OCI-LY1 (cell line): Measurements from ENCODE around the gene LINC01488.

Experiments
- H2AFZ ChIP-seq: fragments of 200-600 bp; sonication (generic), shearing (Covaris generic); 2 replicates; pipeline ENCODE4 v1.6.0; 2014; ENCODE audit warnings: antibody characterized with exemption, mild to moderate bottlenecking, low read length
- H3F3A ChIP-seq: fragments of 200-600 bp; sonication (generic), shearing (Covaris generic); 2 replicates; pipeline ENCODE4 v1.6.0; 2014; ENCODE audit warnings: mild to moderate bottlenecking, antibody characterized with exemption, low read length, moderate library complexity; ENCODE audit not compliant: insufficient read depth
- H3K27ac ChIP-seq: fragments of 200-600 bp; sonication (generic); 2 replicates; pipeline ENCODE4 v1.5.1; 2014; ENCODE audit warnings: low read length, mixed run types, mild to moderate bottlenecking, low read depth; ENCODE audit not compliant: poor library complexity, severe bottlenecking
- H3K27me3 ChIP-seq: fragments of 200-600 bp; sonication (generic); 2 replicates; pipeline ENCODE4 v1.6.0; 2014; ENCODE audit warnings: antibody characterized with exemption, mild to moderate bottlenecking, low read length, moderate library complexity; ENCODE audit not compliant: insufficient read depth
- H3K36me3 ChIP-seq: fragments of 200-600 bp; sonication (generic); 2 replicates; pipeline ENCODE4 v1.6.1; 2014; ENCODE audit warnings: mild to moderate bottlenecking, antibody characterized with exemption, low read length, moderate library complexity, mixed read lengths; ENCODE audit not compliant: insufficient read depth
- H3K4me1 ChIP-seq: fragments of 200-600 bp; sonication (generic); 2 replicates; pipeline ENCODE4 v1.5.1; 2014; ENCODE audit warnings: mild to moderate bottlenecking, low read length, moderate library complexity; ENCODE audit not compliant: insufficient read depth, severe bottlenecking
- H3K4me2 ChIP-seq: fragments of 200-600 bp; sonication (generic), shearing (Covaris generic); 2 replicates; pipeline ENCODE4 v1.6.1; 2014; ENCODE audit warnings: low read length
- H3K4me3 ChIP-seq: fragments of 200-600 bp; sonication (generic); 2 replicates; pipeline ENCODE4 v1.5.1; 2014; ENCODE audit warnings: low read length, low read depth, mild to moderate bottlenecking, mixed read lengths; ENCODE audit not compliant: poor library complexity, severe bottlenecking
- H3K79me2 ChIP-seq: fragments of 200-600 bp; shearing (Covaris generic); 2 replicates; pipeline ENCODE4 v1.6.1; 2016; ENCODE audit warnings: mixed run types, low read length, mixed read lengths; ENCODE audit not compliant: insufficient read depth
- H3K9ac ChIP-seq: fragments of 200-600 bp; sonication (generic), shearing (Covaris generic); 2 replicates; pipeline ENCODE4 v1.6.1; 2014; ENCODE audit warnings: mild to moderate bottlenecking, low read length, mixed read lengths
- H3K9me2 ChIP-seq: fragments of 200-600 bp; sonication (generic), shearing (Covaris generic); 2 replicates; pipeline ENCODE4 v1.6.1; 2014; ENCODE audit warnings: low read depth, mild to moderate bottlenecking, low read length, mixed read lengths
- H3K9me3 ChIP-seq: fragments of 200-600 bp; shearing (Covaris generic); 2 replicates; pipeline ENCODE4 v1.6.1; 2014; ENCODE audit warnings: low read length, mixed read lengths
- H4K20me1 ChIP-seq: fragments of 200-600 bp; sonication (generic), shearing (Covaris generic); 2 replicates; pipeline ENCODE4 v1.6.0; 2016; ENCODE audit warnings: mild to moderate bottlenecking, low read length; ENCODE audit not compliant: insufficient read depth
- CTCF ChIP-seq: fragments of 200-600 bp; sonication (generic), shearing (Covaris generic); IDR thresholded peaks from 2 replicates; pipeline ENCODE4 v1.5.1; 2017; ENCODE audit warnings: mild to moderate bottlenecking, antibody characterized with exemption, low read length, moderate library complexity, mixed read lengths
- EZH2 ChIP-seq: fragments of 200-600 bp; sonication (generic), shearing (Covaris generic); IDR thresholded peaks from 2 replicates; pipeline ENCODE4 v1.8.0; 2017; ENCODE audit warnings: borderline replicate concordance, mixed run types, mild to moderate bottlenecking, antibody characterized with exemption, low read length, moderate library complexity, mixed read lengths

LINC01488 gene

GRCh38 chr11:69434471-69434931 lies 47.0 kb upstream of the LINC01488 start:
- Histone ChIP-seq H3K4me1 (no peaks in the 10 kb centered on the region), H3K79me2 (no peaks in the 10 kb centered on the region), H3K36me3 (no peaks in the 10 kb centered on the region), H3K9me2 (no peaks in the 10 kb centered on the region), H3F3A (no peaks in the 10 kb centered on the region), H4K20me1 (no peaks in the 10 kb centered on the region), H3K27ac (no peak overlapping the region), H2AFZ (no peak overlapping the region), H3K4me3 (no peak overlapping the region), H3K27me3 (no peaks in the 10 kb centered on the region), H3K9ac (no peak overlapping the region), H3K9me3 (no peaks in the 10 kb centered on the region), H3K4me2 (no peak overlapping the region)
- TF ChIP-seq EZH2 = no peak
- no peak for TF ChIP-seq CTCF

- Histone ChIP-seq H3K4me1 (no peaks in the 10 kb centered on the region), H3K36me3 (no peaks in the 10 kb centered on the region), H3F3A (no peaks in the 10 kb centered on the region), H4K20me1 (no peaks in the 10 kb centered on the region), H3K27me3 (no peaks in the 10 kb centered on the region), H3K9me2 (no peaks in the 10 kb centered on the region), H3K4me3 (no peak overlapping the region), H3K79me2 (no peaks in the 10 kb centered on the region), H3K9me3 (no peaks in the 10 kb centered on the region), H3K9ac (no peak overlapping the region), H3K27ac (no peak overlapping the region), H3K4me2 (no peak overlapping the region), H2AFZ (no peak overlapping the region)
- no peak for TF ChIP-seq EZH2
- no peak for TF ChIP-seq CTCF
Observed at GRCh38 chr11:69435161-69435986, 46.1 kb upstream of the LINC01488 start.

- Histone ChIP-seq H3K9me2 (no peaks in the 10 kb centered on the region), H3K36me3 (no peaks in the 10 kb centered on the region), H3K27me3 (no peaks in the 10 kb centered on the region), H3K4me2 (no peak overlapping the region), H2AFZ (no peak overlapping the region), H3K9me3 (no peaks in the 10 kb centered on the region), H3K4me3 (no peak overlapping the region), H3F3A (no peaks in the 10 kb centered on the region), H3K9ac (no peak overlapping the region), H3K4me1 (no peaks in the 10 kb centered on the region), H3K27ac (no peak overlapping the region), H3K79me2 (no peaks in the 10 kb centered on the region), H4K20me1 (no peaks in the 10 kb centered on the region)
- TF ChIP-seq CTCF (no peak), EZH2 (no peak)
Observed at GRCh38 chr11:69436041-69436982, 45.2 kb upstream of the LINC01488 start.
